IMR-90 (cell line): ENCODE data around the gene SWAP70. TPM values are rescaled to one million over a fixed set of nuclear protein-coding genes. Genes with fewer than 3 reads are reported as not detected.

Experiments used
- ATAC-seq: fragments of 200-7000 bp; cut with Tn5 transposase; 2 replicates; pipeline ENCODE4 v1.9.1; 2020; ENCODE audit warnings: low read depth, mild to moderate bottlenecking, moderate library complexity
- BruUV-seq: library from RNA; stranded (reverse); fragments of 400-500 nt; replicated peaks from 2 replicates; lab custom pipeline; 2021; lab: Mats Ljungman, UMichigan
- CTCF ChIA-PET: fragments of 300-600 bp; formaldehyde crosslinking; extraction: SDS; loops from one replicate; lab custom pipeline; 2021; ENCODE audit warnings: antibody characterized with exemption; lab: Yijun Ruan, JAX
- POLR2A ChIA-PET: fragments of 300-600 bp; sonication (Branson Sonifier 250); formaldehyde crosslinking; loops from one replicate; lab custom pipeline; 2022; ENCODE audit warnings: antibody characterized with exemption; ENCODE audit not compliant: unreplicated experiment; lab: Charles Lee
- DNase-seq: peaks from one replicate; pipeline ENCODE4 v3.0.0; 2013
- H2AFZ ChIP-seq: replicated peaks from 2 replicates; pipeline ENCODE3; 2013; ENCODE audit warnings: low read length, mild to moderate bottlenecking; ENCODE audit not compliant: poor library complexity
- H2AK5ac ChIP-seq: 2 replicates; pipeline ENCODE4 v1.6.1; 2013; ENCODE audit warnings: low read depth, low read length, inconsistent platforms
- H2AK9ac ChIP-seq: replicated peaks from 2 replicates; pipeline ENCODE3; 2013; ENCODE audit warnings: mild to moderate bottlenecking, low read depth, low read length, moderate library complexity; ENCODE audit not compliant: poor library complexity
- H2BK120ac ChIP-seq: 2 replicates; pipeline ENCODE4 v1.6.1; 2013; ENCODE audit warnings: low read depth, low read length, inconsistent platforms
- H2BK15ac ChIP-seq: 3 replicates; pipeline ENCODE4 v1.6.1; 2013; ENCODE audit warnings: low read depth, low read length, inconsistent platforms
- H2BK20ac ChIP-seq: 2 replicates; pipeline ENCODE4 v1.6.1; 2013; ENCODE audit warnings: low read depth, mild to moderate bottlenecking, inconsistent platforms, low read length, moderate library complexity
- H2BK5ac ChIP-seq: 2 replicates; pipeline ENCODE4 v1.6.1; 2013; ENCODE audit warnings: mild to moderate bottlenecking, low read depth, low read length, inconsistent platforms; ENCODE audit not compliant: poor library complexity, severe bottlenecking
- H3K14ac ChIP-seq: replicated peaks from 2 replicates; pipeline ENCODE4 v1.6.1; 2013; ENCODE audit warnings: low read depth, low read length, inconsistent platforms
- H3K18ac ChIP-seq: 2 replicates; pipeline ENCODE4 v1.6.1; 2013; ENCODE audit warnings: low read depth, low read length, control low read depth
- H3K23ac ChIP-seq: 2 replicates; pipeline ENCODE4 v1.6.1; 2013; ENCODE audit warnings: low read depth, low read length, inconsistent platforms
- H3K27ac ChIP-seq: 2 replicates; pipeline ENCODE4 v1.5.1; 2013; ENCODE audit warnings: mild to moderate bottlenecking, control low read depth, low read length; ENCODE audit not compliant: insufficient read depth
- H3K27me3 ChIP-seq: 2 replicates; pipeline ENCODE4 v1.6.1; 2013; ENCODE audit warnings: low read length; ENCODE audit not compliant: control insufficient read depth, insufficient read depth
- H3K36me3 ChIP-seq: 2 replicates; pipeline ENCODE4 v1.6.1; 2013; ENCODE audit warnings: low read length, mixed read lengths; ENCODE audit not compliant: control insufficient read depth, insufficient read depth
- H3K4ac ChIP-seq: 2 replicates; pipeline ENCODE4 v1.6.1; 2013; ENCODE audit warnings: low read depth, low read length, inconsistent platforms
- H3K4me1 ChIP-seq: 2 replicates; pipeline ENCODE4 v1.6.1; 2013; ENCODE audit warnings: low read length, mixed read lengths; ENCODE audit not compliant: control insufficient read depth, insufficient read depth
- H3K4me2 ChIP-seq: 2 replicates; pipeline ENCODE4 v1.6.1; 2013; ENCODE audit warnings: low read depth, mild to moderate bottlenecking, control low read depth, low read length, moderate library complexity
- H3K4me3 ChIP-seq: 2 replicates; pipeline ENCODE4 v1.5.1; 2013; ENCODE audit warnings: low read depth, mild to moderate bottlenecking, control low read depth, low read length, moderate library complexity; ENCODE audit not compliant: insufficient read depth
- H3K56ac ChIP-seq: 2 replicates; pipeline ENCODE4 v1.6.1; 2013; ENCODE audit warnings: low read length, inconsistent platforms; ENCODE audit not compliant: insufficient read depth; ENCODE audit errors: extremely low read depth
- H3K79me1 ChIP-seq, 2 experiments: 2 replicates each; pipeline ENCODE4 v1.6.1; 2013; ENCODE audit warnings: low read length in 2 of 2, inconsistent platforms in 1 of 2, low read depth in 1 of 2
- H3K9ac ChIP-seq: 2 replicates; pipeline ENCODE4 v1.6.1; 2013; ENCODE audit warnings: low read depth, low read length, control low read depth
- H3K9me1 ChIP-seq: 2 replicates; pipeline ENCODE4 v1.6.1; 2013; ENCODE audit warnings: low read length, inconsistent platforms; ENCODE audit not compliant: insufficient read depth
- H3K9me3 ChIP-seq: 2 replicates; pipeline ENCODE4 v1.6.1; 2013; ENCODE audit warnings: low read length; ENCODE audit not compliant: control insufficient read depth, insufficient read depth
- H4K20me1 ChIP-seq: 2 replicates; pipeline ENCODE4 v1.6.1; 2013; ENCODE audit warnings: low read length, inconsistent platforms; ENCODE audit not compliant: insufficient read depth
- H4K5ac ChIP-seq: 2 replicates; pipeline ENCODE4 v1.6.1; 2013; ENCODE audit warnings: mild to moderate bottlenecking, low read depth, low read length, control low read depth
- H4K8ac ChIP-seq, 2 experiments: 2 replicates each; pipeline ENCODE4 v1.6.1; 2013; ENCODE audit warnings: low read depth in 2 of 2, low read length in 2 of 2, control low read depth in 1 of 2, inconsistent platforms in 1 of 2
- H4K91ac ChIP-seq: 2 replicates; pipeline ENCODE4 v1.6.1; 2013; ENCODE audit warnings: low read depth, low read length, inconsistent platforms; ENCODE audit not compliant: insufficient read depth
- BHLHE40 ChIP-seq: fragments of 150-350 bp; IDR thresholded peaks from 2 replicates; pipeline ENCODE4 v1.6.1; 2016; ENCODE audit warnings: mild to moderate bottlenecking, low read depth, low read length
- CHD1 ChIP-seq: IDR thresholded peaks from 2 replicates; pipeline ENCODE4 v1.6.1; 2012; ENCODE audit warnings: low read depth, low read length, improper control_type of control experiment
- RAD21 ChIP-seq: IDR thresholded peaks from 2 replicates; pipeline ENCODE4 v1.6.1; 2012; ENCODE audit warnings: low read length, improper control_type of control experiment
- SMC3 ChIP-seq: fragments of 150-350 bp; IDR thresholded peaks from 2 replicates; pipeline ENCODE4 v1.6.1; 2016; ENCODE audit warnings: low read depth, mild to moderate bottlenecking, antibody characterized with exemption, low read length, moderate library complexity
- WGBS, 2 experiments: methylation state at CpG; one replicate each; pipeline versions ENCODE4 v1.1.5 to v1.1.7; 2013; ENCODE audit warnings: missing lambda C conversion rate in 2 of 2; ENCODE audit not compliant: insufficient read length in 1 of 2; ENCODE audit errors: extremely low coverage in 2 of 2; 5-methylcytosine and 5-hydroxymethylcytosine counted together
- dilution Hi-C: fragments of 300-500 bp; cut with HindIII; formaldehyde crosslinking; loops from one replicate; pipeline ENCODE4 v1.14.3; 2018; ENCODE audit warnings: low sequenced_read_pairs; ENCODE audit not compliant: unreplicated experiment
- in situ Hi-C: fragments of 300-500 bp; cut with MboI; formaldehyde crosslinking; loops from 3 replicates; pipeline ENCODE4 v1.14.3; 2019; ENCODE audit warnings: low sequenced_read_pairs, inconsistent platforms, mixed read lengths
- intact Hi-C: fragments of 100-400 bp; cut with micrococcal nuclease; formaldehyde crosslinking; loops from 2 replicates; pipeline ENCODE4 v1.10.0; 2022
- polyA plus RNA-seq, 3 experiments: library from polyadenylated mRNA; depleted of rRNA; stranded (reverse); fragments of >200 nt; gene quantifications; 2 replicates each; pipeline ENCODE4 v1.2.3, GENCODE V29; 2012; ENCODE audit warnings: low replicate concordance in 1 of 3
- total RNA-seq: library from RNA; depleted of rRNA; stranded (reverse); fragments of >200 nt; gene quantifications from 2 replicates; pipeline ENCODE4 v1.2.3, GENCODE V29; 2012

The SWAP70 gene
- total and polyA plus RNA-seq, 2 of the 4 experiments (the other 2 are of a cell fraction) = 15.5 to 19.9 TPM

- Histone ChIP-seq H3K18ac (no peak overlapping the region), H4K20me1 (peaks cover 20% of the 10 kb centered on the region; the same call in 1 of the 2 replicates), H3K27me3 (no peaks in the 10 kb centered on the region), H3K9me1 (peaks cover 12% of the 10 kb centered on the region), H4K91ac (no peak overlapping the region), H4K5ac (no peak overlapping the region), H2BK120ac (no peak overlapping the region), H2AFZ (no peak overlapping the region), H3K4me3 (no peak overlapping the region), H3K23ac (no peak overlapping the region), H3K9ac (no peak overlapping the region), H2BK15ac (no peak overlapping the region), H2BK5ac (no peak overlapping the region), H3K4ac (no peak overlapping the region), H2BK20ac (no peak overlapping the region), H3K36me3 (0 out of 2 replicates have a peak, but pooled peaks cover 4% of the 10 kb centered on the region), H2AK5ac (no peak overlapping the region), H3K27ac (no peak overlapping the region), H3K14ac (no peak overlapping the region), H2AK9ac (no peak overlapping the region), H3K56ac (no peak overlapping the region), H3K9me3 (no peaks in the 10 kb centered on the region), H4K8ac (no peak overlapping the region), H3K79me1 (peaks cover 33 to 64% of the 10 kb centered on the region in 2 experiments), H3K4me2 (no peak overlapping the region), H3K4me1 (peaks cover 7% of the 10 kb centered on the region; the same call in 1 of the 2 replicates)
- TF ChIP-seq RAD21 (no peak), SMC3 (no peak), CHD1 (no peak), BHLHE40 (no peak)
- no peak for ATAC-seq
- WGBS, 2 experiments = no CpG with 5 or more reads among the region's 1 CpG
- dilution Hi-C loops = no loop called here
- ChIA-PET POLR2A (no interaction called here), CTCF (no interaction called here)
- DNase-seq = no peak
- intact Hi-C loops = no loop called here
- BruUV-seq = no TSS peak
- in situ Hi-C loops = no loop called here
Measured at GRCh38 chr11:9701799-9702198, 37.9 kb downstream of the SWAP70 start.
